HepG2 (cell line): Measurements from ENCODE around the gene CPT1B. TPM values are rescaled to one million over a fixed set of nuclear protein-coding genes. Genes with fewer than 3 reads are reported as not detected.
A peak's percentile ranks its signal among the peaks of the same experiment; 100 is the strongest.

ENCODE experiments used
- ATF7-NPFF ChIP-seq: sonication (generic); formaldehyde crosslinking; IDR thresholded peaks from 2 replicates; pipeline ENCODE4 v1.8.1; 2023; ENCODE audit warnings: mild to moderate bottlenecking, low read depth, missing genetic modification reagents, moderate library complexity
- CHCHD3 ChIP-seq: sonication (generic); formaldehyde crosslinking; IDR thresholded peaks from 2 replicates; pipeline ENCODE4 v1.8.0; 2022; ENCODE audit warnings: mild to moderate bottlenecking, missing genetic modification reagents, moderate library complexity
- EP300 ChIP-seq, 3 experiments: sonication (generic) in 1 of 3; formaldehyde crosslinking in 1 of 3; IDR thresholded peaks; 2 replicates each; pipeline versions ENCODE4 v1.5.1 to v1.6.1; 2011 to 2020; ENCODE audit warnings: low read depth in 2 of 3, low read length in 2 of 3, borderline replicate concordance in 1 of 3, improper control_type of control experiment in 1 of 3, mild to moderate bottlenecking in 1 of 3, missing genetic modification reagents in 1 of 3, moderate library complexity in 1 of 3
- HNF4A ChIP-seq: sonication (generic); formaldehyde crosslinking; IDR thresholded peaks from 2 replicates; pipeline ENCODE4 v1.4.0; 2020; ENCODE audit warnings: missing genetic modification reagents
- MAFK ChIP-seq, 2 experiments: IDR thresholded peaks in 1 of 2; conservative IDR thresholded peaks in 1 of 2; 2 replicates each; pipeline ENCODE4 v1.6.1; 2011; ENCODE audit warnings: improper control_type of control experiment in 2 of 2, low read length in 2 of 2
- RBFOX2 ChIP-seq: fragments of 200-400 bp; formaldehyde crosslinking; IDR thresholded peaks from 2 replicates; pipeline ENCODE4 v1.6.1; 2017; ENCODE audit warnings: low read depth, mild to moderate bottlenecking, low read length
- SOX5 ChIP-seq: IDR thresholded peaks from 2 replicates; pipeline ENCODE4 v1.6.1; 2016; ENCODE audit warnings: borderline replicate concordance
- TRIM24 ChIP-seq: sonication (generic); formaldehyde crosslinking; IDR thresholded peaks from 2 replicates; pipeline ENCODE4 v1.8.0; 2022; ENCODE audit warnings: mild to moderate bottlenecking, missing genetic modification reagents
- ZFP36L2 ChIP-seq: sonication (generic); formaldehyde crosslinking; IDR thresholded peaks from 2 replicates; pipeline ENCODE4 v1.4.0; 2020; ENCODE audit warnings: missing genetic modification reagents
- ZFP41 ChIP-seq: sonication (generic); formaldehyde crosslinking; IDR thresholded peaks from 2 replicates; pipeline ENCODE4 v1.4.0; 2020; ENCODE audit warnings: mild to moderate bottlenecking, missing genetic modification reagents, borderline replicate concordance
- ZNF10 ChIP-seq: sonication (generic); formaldehyde crosslinking; IDR thresholded peaks from 2 replicates; pipeline ENCODE4 v1.4.0; 2020; ENCODE audit warnings: mild to moderate bottlenecking, low read depth, missing genetic modification reagents, borderline replicate concordance
- ZNF629 ChIP-seq: sonication (generic); formaldehyde crosslinking; conservative IDR thresholded peaks from 2 replicates; pipeline ENCODE4 v1.5.0; 2020; ENCODE audit warnings: missing genetic modification reagents
- polyA plus RNA-seq, 8 experiments: library from polyadenylated mRNA; depleted of rRNA in 3 of 8; stranded (reverse) in 7 of 8; unstranded in 1 of 8; fragments of >200 nt; fragmentation: Illumina TruSeq in 4 of 8; extraction: Trizol in 4 of 8; gene quantifications; 2 replicates each; pipeline versions ENCODE4 v1.2.1 to v1.2.3, GENCODE V29; 2011 to 2016; ENCODE audit warnings: low read depth in 4 of 8, missing spikeins in 1 of 8, mixed read lengths in 1 of 8; ENCODE audit not compliant: insufficient read depth in 1 of 8
- total RNA-seq, 5 experiments: library from RNA; depleted of rRNA; stranded (reverse); fragments of >200 nt; fragmentation: Illumina TruSeq; extraction: Trizol; gene quantifications; 2 replicates each; pipeline ENCODE4 v1.2.3, GENCODE V29; 2016; ENCODE audit warnings: low read depth in 1 of 5
- TF ChIP-seq, protein P1 (sequence below): sonication (generic); formaldehyde crosslinking; IDR thresholded peaks from 2 replicates; pipeline ENCODE4 v1.5.0; 2020; ENCODE audit warnings: mild to moderate bottlenecking, missing genetic modification reagents, borderline replicate concordance
- TF ChIP-seq, protein P2 (sequence below): sonication (generic); formaldehyde crosslinking; IDR thresholded peaks from 2 replicates; pipeline ENCODE4 v1.4.0; 2020; ENCODE audit warnings: missing genetic modification reagents, low read depth, mild to moderate bottlenecking, borderline replicate concordance
- TF ChIP-seq, protein P3 (sequence below): sonication (generic); formaldehyde crosslinking; IDR thresholded peaks from 2 replicates; pipeline ENCODE4 v1.4.0; 2020; ENCODE audit warnings: missing genetic modification reagents, borderline replicate concordance
- TF ChIP-seq, protein P4 (sequence below), 2 experiments: sonication (generic) in 1 of 2; formaldehyde crosslinking in 1 of 2; IDR thresholded peaks; 2 replicates each; pipeline versions ENCODE4 v1.4.0 to v1.6.1; 2016 to 2020; ENCODE audit warnings: borderline replicate concordance in 1 of 2, low read depth in 1 of 2, mild to moderate bottlenecking in 1 of 2, missing genetic modification reagents in 1 of 2

Gene CPT1B
- total and polyA plus RNA-seq, 2 of the 13 experiments (the other 11 are each of a cell fraction or from before 2014, with no cell fraction given), result 9.2 to 19.5 TPM

DNA sequence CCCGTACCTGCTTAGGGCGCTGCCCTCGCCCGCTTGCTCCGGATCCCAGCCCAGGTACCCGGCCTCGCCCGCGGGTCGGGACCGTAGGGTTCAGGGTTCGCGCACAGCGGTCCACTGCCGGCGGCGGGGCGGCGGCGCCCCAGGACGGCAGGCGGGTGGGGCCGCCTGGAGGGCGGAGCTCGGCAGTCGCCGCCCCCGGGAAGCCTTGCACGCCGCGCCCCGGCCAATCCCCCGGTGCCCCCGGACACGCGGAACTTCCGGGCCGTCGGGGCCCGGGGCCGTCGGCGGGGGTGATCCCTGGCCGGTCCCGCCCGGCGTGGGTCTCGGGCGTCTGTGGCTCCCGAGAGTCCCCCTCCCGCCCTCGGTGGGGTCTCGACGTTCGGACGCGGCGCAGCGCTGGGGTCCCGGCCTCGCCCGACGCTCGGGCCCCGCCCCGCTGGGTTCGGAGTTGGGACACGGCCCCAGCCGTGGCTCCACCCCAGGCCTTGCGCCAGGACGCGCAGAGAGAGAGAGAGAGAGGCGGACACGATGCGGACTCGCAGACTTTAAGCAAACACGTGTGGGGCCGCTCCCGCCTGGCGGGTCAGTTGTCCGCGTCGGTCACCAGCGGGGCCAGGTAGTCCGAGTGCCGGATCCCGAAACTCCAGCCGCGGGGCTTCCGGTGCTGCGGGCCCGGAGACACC, 48.2 kb downstream of the CPT1B start, which contains the start of gene TYMP (continued):
- TF ChIP-seq, protein P1, sequence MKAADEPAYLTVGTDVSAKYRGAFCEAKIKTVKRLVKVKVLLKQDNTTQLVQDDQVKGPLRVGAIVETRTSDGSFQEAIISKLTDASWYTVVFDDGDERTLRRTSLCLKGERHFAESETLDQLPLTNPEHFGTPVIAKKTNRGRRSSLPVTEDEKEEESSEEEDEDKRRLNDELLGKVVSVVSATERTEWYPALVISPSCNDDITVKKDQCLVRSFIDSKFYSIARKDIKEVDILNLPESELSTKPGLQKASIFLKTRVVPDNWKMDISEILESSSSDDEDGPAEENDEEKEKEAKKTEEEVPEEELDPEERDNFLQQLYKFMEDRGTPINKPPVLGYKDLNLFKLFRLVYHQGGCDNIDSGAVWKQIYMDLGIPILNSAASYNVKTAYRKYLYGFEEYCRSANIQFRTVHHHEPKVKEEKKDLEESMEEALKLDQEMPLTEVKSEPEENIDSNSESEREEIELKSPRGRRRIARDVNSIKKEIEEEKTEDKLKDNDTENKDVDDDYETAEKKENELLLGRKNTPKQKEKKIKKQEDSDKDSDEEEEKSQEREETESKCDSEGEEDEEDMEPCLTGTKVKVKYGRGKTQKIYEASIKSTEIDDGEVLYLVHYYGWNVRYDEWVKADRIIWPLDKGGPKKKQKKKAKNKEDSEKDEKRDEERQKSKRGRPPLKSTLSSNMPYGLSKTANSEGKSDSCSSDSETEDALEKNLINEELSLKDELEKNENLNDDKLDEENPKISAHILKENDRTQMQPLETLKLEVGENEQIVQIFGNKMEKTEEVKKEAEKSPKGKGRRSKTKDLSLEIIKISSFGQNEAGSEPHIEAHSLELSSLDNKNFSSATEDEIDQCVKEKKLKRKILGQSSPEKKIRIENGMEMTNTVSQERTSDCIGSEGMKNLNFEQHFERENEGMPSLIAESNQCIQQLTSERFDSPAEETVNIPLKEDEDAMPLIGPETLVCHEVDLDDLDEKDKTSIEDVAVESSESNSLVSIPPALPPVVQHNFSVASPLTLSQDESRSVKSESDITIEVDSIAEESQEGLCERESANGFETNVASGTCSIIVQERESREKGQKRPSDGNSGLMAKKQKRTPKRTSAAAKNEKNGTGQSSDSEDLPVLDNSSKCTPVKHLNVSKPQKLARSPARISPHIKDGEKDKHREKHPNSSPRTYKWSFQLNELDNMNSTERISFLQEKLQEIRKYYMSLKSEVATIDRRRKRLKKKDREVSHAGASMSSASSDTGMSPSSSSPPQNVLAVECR (CRISPR knock-in tag), result peak; percentile 74; the same call in 1 of the 2 replicates
- TF ChIP-seq, protein P2, sequence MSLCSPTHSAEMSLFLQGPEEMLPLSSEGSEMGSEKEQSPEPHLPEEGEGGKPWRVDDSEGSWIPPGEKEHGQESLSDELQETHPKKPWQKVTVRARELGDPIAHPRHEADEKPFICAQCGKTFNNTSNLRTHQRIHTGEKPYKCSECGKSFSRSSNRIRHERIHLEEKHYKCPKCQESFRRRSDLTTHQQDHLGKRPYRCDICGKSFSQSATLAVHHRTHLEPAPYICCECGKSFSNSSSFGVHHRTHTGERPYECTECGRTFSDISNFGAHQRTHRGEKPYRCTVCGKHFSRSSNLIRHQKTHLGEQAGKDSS (CRISPR knock-in tag), result peak; percentile 69; the same call in 1 of the 2 replicates
- TF ChIP-seq EP300 (IDR thresholded peaks at IDR 0.05; ENCODE audit: low read depth in 2 of 2, low read length in 2 of 2) (no peak), EP300 (CRISPR knock-in tag; IDR thresholded peaks at IDR 0.05; ENCODE audit: borderline replicate concordance) (no peak; the same call in 1 of the 2 replicates), CHCHD3 (no peak), RBFOX2 (peak; percentile 84), SOX5 (CRISPR knock-in tag) (no peak; the same call in 1 of the 2 replicates), HNF4A (CRISPR knock-in tag) (peak; percentile 12; the same call in 1 of the 2 replicates), TRIM24 (CRISPR knock-in tag) (0 out of 2 replicates have a peak, but pooled peaks have one; percentile 27), ATF7-NPFF (CRISPR knock-in tag) (no peak), MAFK (conservative IDR thresholded peaks at IDR 0.05 in 1 of 2, IDR thresholded peaks at IDR 0.05 in 1 of 2; ENCODE audit: low read length in 2 of 2) (no peak), ZFP41 (CRISPR knock-in tag) (no peak), ZNF629 (CRISPR knock-in tag) (peak; percentile 49; the same call in 1 of the 2 replicates), ZFP36L2 (CRISPR knock-in tag) (no peak), ZNF10 (CRISPR knock-in tag) (no peak)
- TF ChIP-seq, protein P3, sequence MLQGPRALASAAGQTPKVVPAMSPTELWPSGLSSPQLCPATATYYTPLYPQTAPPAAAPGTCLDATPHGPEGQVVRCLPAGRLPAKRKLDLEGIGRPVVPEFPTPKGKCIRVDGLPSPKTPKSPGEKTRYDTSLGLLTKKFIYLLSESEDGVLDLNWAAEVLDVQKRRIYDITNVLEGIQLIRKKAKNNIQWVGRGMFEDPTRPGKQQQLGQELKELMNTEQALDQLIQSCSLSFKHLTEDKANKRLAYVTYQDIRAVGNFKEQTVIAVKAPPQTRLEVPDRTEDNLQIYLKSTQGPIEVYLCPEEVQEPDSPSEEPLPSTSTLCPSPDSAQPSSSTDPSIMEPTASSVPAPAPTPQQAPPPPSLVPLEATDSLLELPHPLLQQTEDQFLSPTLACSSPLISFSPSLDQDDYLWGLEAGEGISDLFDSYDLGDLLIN, result peak; percentile 95
- TF ChIP-seq, protein P4, sequence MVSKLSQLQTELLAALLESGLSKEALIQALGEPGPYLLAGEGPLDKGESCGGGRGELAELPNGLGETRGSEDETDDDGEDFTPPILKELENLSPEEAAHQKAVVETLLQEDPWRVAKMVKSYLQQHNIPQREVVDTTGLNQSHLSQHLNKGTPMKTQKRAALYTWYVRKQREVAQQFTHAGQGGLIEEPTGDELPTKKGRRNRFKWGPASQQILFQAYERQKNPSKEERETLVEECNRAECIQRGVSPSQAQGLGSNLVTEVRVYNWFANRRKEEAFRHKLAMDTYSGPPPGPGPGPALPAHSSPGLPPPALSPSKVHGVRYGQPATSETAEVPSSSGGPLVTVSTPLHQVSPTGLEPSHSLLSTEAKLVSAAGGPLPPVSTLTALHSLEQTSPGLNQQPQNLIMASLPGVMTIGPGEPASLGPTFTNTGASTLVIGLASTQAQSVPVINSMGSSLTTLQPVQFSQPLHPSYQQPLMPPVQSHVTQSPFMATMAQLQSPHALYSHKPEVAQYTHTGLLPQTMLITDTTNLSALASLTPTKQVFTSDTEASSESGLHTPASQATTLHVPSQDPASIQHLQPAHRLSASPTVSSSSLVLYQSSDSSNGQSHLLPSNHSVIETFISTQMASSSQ (IDR thresholded peaks at IDR 0.05; ENCODE audit: low read depth), result no peak
- TF ChIP-seq, protein P4 (CRISPR knock-in tag; IDR thresholded peaks at IDR 0.05; ENCODE audit: borderline replicate concordance), result no peak
